MCF 10A (cell line): ENCODE data around the gene NOP53. TPM values are rescaled to one million over a fixed set of nuclear protein-coding genes. Genes with fewer than 3 reads are reported as not detected.

Experiments
- BruUV-seq: library from RNA; stranded (reverse); fragments of 400-500 nt; replicated peaks from 2 replicates; lab custom pipeline; 2021; lab: Mats Ljungman, UMichigan
- CTCF ChIA-PET: fragments of 300-600 bp; sonication (Branson Sonifier 250); formaldehyde crosslinking; extraction: SDS; loops from one replicate; lab custom pipeline; 2021; ENCODE audit warnings: antibody characterized with exemption, inconsistent platforms; lab: Yijun Ruan, JAX
- POLR2A ChIA-PET: fragments of 300-600, 350-650 bp; sonication (Branson Sonifier 250); formaldehyde crosslinking; extraction: SDS; loops from one replicate; lab custom pipeline; 2020; ENCODE audit warnings: antibody characterized with exemption, inconsistent platforms; lab: Yijun Ruan, JAX
- DNase-seq: peaks from one replicate; pipeline ENCODE4 v3.0.0-alpha.2; 2018; ENCODE audit not compliant: unreplicated experiment
- H3K27ac Mint-ChIP-seq: one replicate; pipeline ENCODE4 v1.8.0; 2022; ENCODE audit warnings: mild to moderate bottlenecking, low read depth, mixed read lengths; ENCODE audit not compliant: unreplicated experiment
- H3K27me3 Mint-ChIP-seq: one replicate; pipeline ENCODE4 v1.8.0; 2022; ENCODE audit warnings: mixed read lengths; ENCODE audit not compliant: insufficient read depth, unreplicated experiment
- H3K36me3 Mint-ChIP-seq: one replicate; pipeline ENCODE4 v1.8.0; 2022; ENCODE audit warnings: mild to moderate bottlenecking, moderate library complexity, mixed read lengths; ENCODE audit not compliant: insufficient read depth, unreplicated experiment
- H3K4me1 Mint-ChIP-seq: one replicate; pipeline ENCODE4 v1.8.0; 2022; ENCODE audit warnings: mixed read lengths; ENCODE audit not compliant: insufficient read depth, unreplicated experiment
- H3K4me3 Mint-ChIP-seq: one replicate; pipeline ENCODE4 v1.8.0; 2022; ENCODE audit warnings: mild to moderate bottlenecking, moderate library complexity, mixed read lengths; ENCODE audit not compliant: unreplicated experiment
- H3K9me3 Mint-ChIP-seq: one replicate; pipeline ENCODE4 v1.8.0; 2022; ENCODE audit warnings: mixed read lengths; ENCODE audit not compliant: unreplicated experiment
- intact Hi-C: fragments of 100-400 bp; cut with micrococcal nuclease; formaldehyde crosslinking; loops from 2 replicates; pipeline ENCODE4 v1.14.1; 2022
- total RNA-seq: library from RNA; stranded (reverse); gene quantifications from 2 replicates; pipeline ENCODE4 v1.2.3, GENCODE V29; 2022
- TF ChIP-seq, protein P1 (sequence below): fragments of 200-600 bp; IDR thresholded peaks from one replicate; pipeline ENCODE4 v1.8.0; 2022; ENCODE audit warnings: antibody characterized with exemption, mild to moderate bottlenecking; ENCODE audit not compliant: unreplicated experiment

NOP53 gene
- total RNA-seq, 1 experiment from 2014 or later = 211 TPM

DNA sequence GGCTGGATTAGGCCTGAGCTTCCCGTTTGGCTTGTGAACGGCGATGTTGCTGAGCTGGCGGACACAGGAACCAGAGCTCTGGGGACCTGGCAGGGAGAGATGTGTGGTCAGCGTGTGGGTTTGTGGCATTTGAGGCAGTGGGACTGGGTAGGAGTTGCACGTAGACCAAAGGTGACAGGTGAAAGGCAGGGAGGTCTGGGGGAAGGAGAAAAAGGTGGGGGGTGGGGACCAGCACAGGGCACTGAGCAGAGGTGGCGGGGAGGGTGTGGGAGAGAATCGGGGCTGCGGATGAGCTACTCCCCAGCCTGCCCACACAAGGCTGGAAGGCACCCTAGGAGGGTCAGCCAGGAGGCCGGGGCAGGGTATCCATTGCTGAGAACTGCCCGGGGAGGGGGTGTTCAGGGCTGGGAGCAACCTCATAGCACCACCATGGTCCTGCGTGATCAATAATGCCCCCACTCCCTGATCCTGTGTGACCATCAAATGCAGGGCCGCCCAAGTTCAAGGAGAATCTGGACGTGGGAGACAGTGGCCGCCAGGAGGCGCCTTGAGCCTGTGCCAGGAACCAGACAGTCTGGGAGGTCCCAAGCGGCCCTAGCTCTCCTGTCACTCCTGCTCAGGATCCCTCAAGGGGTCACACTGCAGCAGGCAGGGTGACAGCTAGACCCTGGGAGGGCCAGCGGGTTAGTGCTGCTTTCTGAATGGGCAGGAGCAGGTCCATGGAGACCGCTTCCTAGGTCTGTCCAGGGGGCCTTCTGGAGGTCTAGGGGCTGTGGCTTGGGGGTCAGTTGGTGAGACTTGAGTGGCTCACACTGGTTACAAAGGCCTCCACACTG lies 20.4 kb downstream of the NOP53 start:
- peak; percentile 69 for DNase-seq
- intact Hi-C loops = loop anchor here (1.0 kb wide), 1 partner anchor 23 kb away; no protein-coding TSS in a partner anchor
- no peaks in the 10 kb centered on the region for H3K4me1 Mint-ChIP-seq
- no TSS peak for BruUV-seq
- no peak overlapping the region for H3K4me3 Mint-ChIP-seq
- no peaks in the 10 kb centered on the region for H3K27me3 Mint-ChIP-seq
- no peak overlapping the region for H3K27ac Mint-ChIP-seq
- TF ChIP-seq, protein P1, sequence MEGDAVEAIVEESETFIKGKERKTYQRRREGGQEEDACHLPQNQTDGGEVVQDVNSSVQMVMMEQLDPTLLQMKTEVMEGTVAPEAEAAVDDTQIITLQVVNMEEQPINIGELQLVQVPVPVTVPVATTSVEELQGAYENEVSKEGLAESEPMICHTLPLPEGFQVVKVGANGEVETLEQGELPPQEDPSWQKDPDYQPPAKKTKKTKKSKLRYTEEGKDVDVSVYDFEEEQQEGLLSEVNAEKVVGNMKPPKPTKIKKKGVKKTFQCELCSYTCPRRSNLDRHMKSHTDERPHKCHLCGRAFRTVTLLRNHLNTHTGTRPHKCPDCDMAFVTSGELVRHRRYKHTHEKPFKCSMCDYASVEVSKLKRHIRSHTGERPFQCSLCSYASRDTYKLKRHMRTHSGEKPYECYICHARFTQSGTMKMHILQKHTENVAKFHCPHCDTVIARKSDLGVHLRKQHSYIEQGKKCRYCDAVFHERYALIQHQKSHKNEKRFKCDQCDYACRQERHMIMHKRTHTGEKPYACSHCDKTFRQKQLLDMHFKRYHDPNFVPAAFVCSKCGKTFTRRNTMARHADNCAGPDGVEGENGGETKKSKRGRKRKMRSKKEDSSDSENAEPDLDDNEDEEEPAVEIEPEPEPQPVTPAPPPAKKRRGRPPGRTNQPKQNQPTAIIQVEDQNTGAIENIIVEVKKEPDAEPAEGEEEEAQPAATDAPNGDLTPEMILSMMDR = peak; percentile 72
- ChIA-PET CTCF (interaction anchor here (0.5 to 1.8 kb wide), 21 partner anchors 10 to 277 kb away, joined by 3 to 9 read pairs (median 4); partner anchors contain the start of genes EHD2 and NOP53), POLR2A (interaction anchor here (0.5 to 1.2 kb wide), 4 partner anchors 17 to 281 kb away, joined by 3 to 4 read pairs (median 4); partner anchors contain the start of gene KPTN)
- H3K9me3 Mint-ChIP-seq = peaks cover 10% of the 10 kb centered on the region
- H3K36me3 Mint-ChIP-seq = no peaks in the 10 kb centered on the region

DNA sequence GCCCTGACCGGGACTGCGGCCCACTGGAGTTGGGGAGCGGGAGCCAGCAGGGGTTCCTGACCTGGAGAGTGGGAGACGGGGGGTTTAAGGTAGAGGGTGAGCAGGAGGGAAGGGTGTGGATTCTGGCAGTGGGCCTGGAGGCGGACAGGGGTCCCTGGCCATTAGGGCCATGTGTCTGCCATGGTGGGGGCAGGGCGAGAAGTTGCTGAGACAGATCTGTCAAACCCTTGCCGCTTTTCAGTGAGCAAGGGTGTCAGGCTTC lies 20.9 kb downstream of the NOP53 start:
- H3K27ac Mint-ChIP-seq = no peak overlapping the region

GRCh38 chr19:47766670-47767069 lies 21.3 kb downstream of the NOP53 start:
- Mint-ChIP-seq H3K27ac (no peak overlapping the region), H3K4me1 (no peaks in the 10 kb centered on the region), H3K27me3 (no peaks in the 10 kb centered on the region), H3K4me3 (no peak overlapping the region), H3K9me3 (peaks cover 10% of the 10 kb centered on the region), H3K36me3 (no peaks in the 10 kb centered on the region)
- intact Hi-C loops = loop anchor here (1.0 kb wide), 1 partner anchor 22 kb away; no protein-coding TSS in a partner anchor
- CTCF ChIA-PET = interaction anchor here (0.5 to 1.4 kb wide), 6 partner anchors 16 to 722 kb away, joined by 3 to 9 read pairs (median 4); no protein-coding TSS in a partner anchor
- POLR2A ChIA-PET = interaction anchor here (0.7 kb wide), 1 partner anchor 12 kb away, joined by 3 read pairs; the partner anchor contains the start of gene SELENOW
- TF ChIP-seq, protein P1 = no peak
- no peak for DNase-seq
- no TSS peak for BruUV-seq

More for the DNA sequence above, 20.9 kb downstream of the NOP53 start:
- TF ChIP-seq, protein P1 = no peak
- H3K4me3 Mint-ChIP-seq = no peak overlapping the region
- H3K9me3 Mint-ChIP-seq = peaks cover 10% of the 10 kb centered on the region
- H3K4me1 Mint-ChIP-seq = no peaks in the 10 kb centered on the region
- DNase-seq = no peak
- H3K27me3 Mint-ChIP-seq = no peaks in the 10 kb centered on the region
- no peaks in the 10 kb centered on the region for H3K36me3 Mint-ChIP-seq
- no TSS peak for BruUV-seq
- ChIA-PET CTCF (interaction anchor here (0.7 to 1.8 kb wide), 6 partner anchors 15 to 59 kb away, joined by 3 to 9 read pairs (median 6); partner anchors contain the start of gene NOP53), POLR2A (interaction anchor here (1.2 kb wide), 1 partner anchor 97 kb away, joined by 4 read pairs; no protein-coding TSS in a partner anchor)
- intact Hi-C loops = loop anchor here (1.0 kb wide), 1 partner anchor 22 kb away; no protein-coding TSS in a partner anchor

GRCh38 chr19:47767349-47767748 lies 22.0 kb downstream of the NOP53 start:
- intact Hi-C loops = no loop called here
- Mint-ChIP-seq H3K27ac (no peak overlapping the region), H3K9me3 (peaks cover 10% of the 10 kb centered on the region), H3K27me3 (no peaks in the 10 kb centered on the region), H3K4me1 (no peaks in the 10 kb centered on the region), H3K36me3 (no peaks in the 10 kb centered on the region), H3K4me3 (no peak overlapping the region)
- no peak for DNase-seq
- ChIA-PET POLR2A (interaction anchor here (0.7 kb wide), 1 partner anchor 11 kb away, joined by 3 read pairs; the partner anchor contains the start of gene SELENOW), CTCF (interaction anchor here (0.5 to 1.3 kb wide), 5 partner anchors 22 to 721 kb away, joined by 3 to 5 read pairs (median 3); no protein-coding TSS in a partner anchor)
- BruUV-seq = no TSS peak
- TF ChIP-seq, protein P1 = no peak
